ENCODE results near the gene TECTB.
"Not testable (repeated sequence)": the region's sequence is repeated elsewhere in the genome, so short reads cannot be mapped to it uniquely, and the experiment has no call there.

TECTB gene

DNA sequence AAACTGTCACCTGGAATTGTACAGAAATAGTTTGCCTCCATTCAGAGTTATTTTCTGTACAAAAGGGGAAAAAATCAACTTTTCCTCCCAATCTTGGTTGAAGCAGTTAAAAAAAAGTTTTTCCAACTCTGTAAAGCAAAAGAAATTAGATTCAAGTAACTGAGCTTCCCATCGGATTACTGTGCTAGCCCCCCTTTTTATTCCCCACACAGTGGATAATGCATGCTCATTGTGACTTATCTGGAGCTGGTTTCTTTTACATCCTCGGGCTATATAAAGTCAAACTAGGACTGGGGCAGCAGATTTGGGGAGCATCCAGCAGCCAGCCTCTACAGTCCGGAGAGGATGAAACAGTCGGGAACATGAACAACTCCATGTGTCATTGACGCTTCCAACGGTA lies at the start of gene TECTB:
TECTB (plus strand) TSS at position 301 of the 400 bp plus-strand sequence. CDS start 335 bp downstream, outside the sequence.
- DNase-seq = no peak

- DNase-seq = no peak
Observed at GRCh38 chr10:112235141-112235540, 48.1 kb upstream of the TECTB start.

- DNase-seq = no peak
Observed at GRCh38 chr10:112235920-112236319, 47.3 kb upstream of the TECTB start.

DNA sequence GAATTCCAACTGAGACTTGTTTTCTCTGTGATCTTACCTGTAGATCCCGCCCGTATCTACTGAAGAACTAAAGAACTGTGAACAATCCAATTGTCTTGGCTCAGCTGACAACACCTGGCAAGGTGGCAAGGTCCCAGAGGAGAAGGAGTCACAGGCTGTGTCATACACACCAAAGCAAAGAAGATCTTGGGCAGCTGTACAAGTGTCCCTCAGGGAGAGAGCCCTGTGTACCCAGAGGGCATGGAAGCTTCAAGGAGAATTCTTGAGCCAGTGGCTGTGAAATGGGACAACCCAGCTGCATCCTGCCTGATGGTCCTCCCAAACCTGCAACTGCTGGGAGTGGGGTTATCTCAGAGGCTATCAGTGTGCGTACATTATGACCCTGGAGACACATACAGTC lies 46.7 kb upstream of the TECTB start:
- DNase-seq = no peak

DNA sequence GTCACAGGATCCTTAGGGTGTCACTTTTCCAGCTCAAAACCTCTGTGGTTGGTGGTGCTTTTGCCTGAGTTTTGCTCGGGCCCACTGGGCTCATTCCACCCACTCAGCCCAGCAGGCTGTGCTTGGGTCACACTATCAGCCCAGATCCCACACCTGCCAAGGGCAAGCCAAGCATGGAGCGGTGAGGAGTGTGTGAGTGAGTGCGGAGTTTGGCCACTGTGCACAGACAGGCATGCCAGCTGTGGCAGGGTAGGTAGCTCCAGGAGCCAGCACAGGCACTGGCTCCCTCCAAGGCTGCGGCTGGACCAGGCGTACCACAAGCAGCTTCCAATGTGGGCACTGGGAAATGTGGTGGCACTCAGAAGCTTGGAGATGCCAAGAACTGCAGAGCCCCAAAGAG lies 43.9 kb upstream of the TECTB start:
- DNase-seq = no peak

DNA sequence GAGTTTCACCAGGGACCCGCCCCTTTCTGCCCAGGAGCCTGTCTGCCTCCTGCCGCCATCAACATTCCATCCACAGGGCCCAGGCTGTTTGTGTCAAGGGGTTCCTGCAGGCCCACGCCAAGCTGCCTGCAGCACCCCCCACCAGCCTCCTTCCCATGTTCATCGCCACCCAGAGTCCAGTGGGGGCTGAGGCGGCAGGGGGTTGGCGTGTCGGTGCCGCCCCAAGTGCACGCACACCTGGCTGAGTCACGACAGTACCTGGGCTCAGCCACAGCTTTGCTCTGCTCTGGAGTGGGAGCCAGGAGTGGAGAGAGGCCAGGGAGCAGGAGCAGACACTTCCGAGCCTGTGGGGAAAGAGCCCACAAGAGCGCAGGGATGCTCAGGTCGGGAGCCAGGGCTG lies 42.8 kb upstream of the TECTB start:
- DNase-seq = no peak

- DNase-seq = no peak
Observed at GRCh38 chr10:112241651-112242341, 41.4 kb upstream of the TECTB start.

- no peak for DNase-seq
Observed at GRCh38 chr10:112242769-112243168, 40.4 kb upstream of the TECTB start.

DNA sequence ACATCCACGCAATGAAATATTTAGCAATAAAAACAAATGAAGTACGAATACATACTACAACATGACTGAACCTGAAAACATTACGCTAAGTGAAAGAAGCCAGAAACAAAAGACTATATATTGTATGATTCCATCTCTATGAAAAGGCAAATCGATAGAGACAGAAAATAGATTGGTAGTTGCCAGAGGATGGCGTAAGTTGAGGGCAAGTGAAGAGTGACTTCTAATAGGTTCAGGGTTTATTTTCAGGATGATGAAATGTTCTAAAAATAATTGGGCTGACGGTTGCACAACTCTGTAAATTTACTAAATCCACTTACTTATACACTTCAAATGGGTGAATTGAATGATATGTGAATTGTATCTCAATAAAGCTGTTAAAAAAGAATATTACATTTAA lies 39.5 kb upstream of the TECTB start:
- no peak for DNase-seq

DNA sequence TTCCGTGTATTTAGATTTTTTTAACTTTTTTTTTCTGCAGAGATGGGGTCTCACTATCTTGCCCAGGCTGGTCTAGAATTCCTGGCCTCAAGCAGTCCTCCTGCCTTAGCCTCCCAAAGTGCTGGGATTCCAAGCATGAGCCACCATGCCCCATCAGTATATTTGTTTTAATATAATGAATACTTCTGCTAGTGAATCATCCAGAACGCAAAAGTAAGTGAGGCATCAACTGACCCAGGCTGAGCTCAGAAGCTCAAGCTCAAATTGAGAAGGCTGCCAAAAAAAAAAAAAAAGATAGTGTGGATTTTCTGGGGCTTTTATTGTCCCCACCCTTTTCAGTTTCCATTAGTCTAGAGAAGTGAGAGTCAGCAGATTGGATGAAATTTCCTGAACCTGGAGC lies 39.0 kb upstream of the TECTB start:
- DNase-seq = no peak

DNA sequence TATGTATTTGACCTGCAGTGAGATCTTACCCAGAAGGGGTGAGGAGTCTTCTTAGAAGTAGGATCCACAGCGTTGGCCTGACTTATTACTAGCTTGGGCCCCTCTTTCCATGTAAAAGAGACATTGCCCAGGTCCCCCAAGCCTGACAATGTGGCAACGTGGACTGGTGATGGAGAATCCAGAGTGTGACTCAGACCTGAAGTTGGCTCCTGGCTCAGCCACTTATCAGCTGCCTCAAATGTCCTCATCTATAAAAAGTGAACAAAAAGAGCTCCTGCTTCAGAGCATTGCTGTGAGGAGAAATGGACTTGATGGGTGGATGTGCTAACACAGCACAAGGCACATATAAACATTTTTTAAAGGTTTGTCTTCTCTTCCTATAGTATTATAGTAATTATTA lies 35.4 kb upstream of the TECTB start:
- no peak for DNase-seq

DNA sequence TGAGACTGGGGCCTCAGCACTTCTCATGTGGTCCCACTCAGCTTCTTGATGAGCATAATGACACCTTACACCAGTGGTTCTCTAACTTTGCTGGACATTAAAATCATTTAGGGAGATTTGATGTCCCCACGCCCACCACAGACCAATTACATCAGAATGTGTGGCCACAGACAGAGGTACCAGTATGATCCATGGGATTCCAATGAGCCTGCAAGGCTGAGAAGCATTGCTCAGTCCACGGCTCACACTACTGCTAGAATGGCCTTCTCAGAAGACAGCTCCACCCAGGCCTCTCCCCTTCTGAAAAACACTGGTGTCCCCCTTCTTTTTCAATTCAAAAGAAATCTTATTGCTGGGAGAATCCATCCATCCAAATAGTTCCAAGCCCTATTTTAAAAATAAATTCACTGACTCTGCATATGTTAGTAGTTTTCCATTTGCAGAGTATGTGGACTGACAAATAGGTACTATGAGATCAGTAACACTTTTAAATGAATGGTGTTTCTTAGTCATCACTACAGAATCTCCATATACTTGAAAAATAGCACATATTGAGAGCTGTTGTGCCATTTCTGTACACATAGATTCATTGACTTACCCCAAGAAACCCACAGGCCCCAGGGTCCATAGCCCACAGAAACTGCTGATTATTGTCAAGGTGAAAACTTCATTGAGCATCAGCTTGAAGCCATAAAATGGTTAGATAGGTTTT lies 34.5 kb upstream of the TECTB start:
- no peak for DNase-seq

DNA sequence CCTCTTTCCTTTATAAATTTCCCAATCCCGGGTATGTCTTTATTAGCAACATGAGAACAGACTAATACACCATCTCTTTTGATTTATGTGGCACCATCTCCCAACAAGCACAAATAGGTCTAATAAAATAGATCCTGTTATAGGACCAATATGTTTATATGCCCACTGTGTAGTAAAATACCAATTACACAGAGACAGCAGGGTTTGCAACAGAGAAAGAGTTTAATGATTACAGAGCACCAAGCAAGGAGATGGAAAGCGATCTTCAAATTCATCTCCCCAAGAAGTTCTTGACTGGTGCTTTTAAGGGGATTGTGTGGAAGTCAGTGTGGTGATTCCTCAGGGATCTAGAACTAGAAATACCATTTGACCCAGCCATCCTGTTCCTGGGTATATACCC lies 33.5 kb upstream of the TECTB start:
- DNase-seq = no peak

- no peak for DNase-seq
Observed at GRCh38 chr10:112250555-112250954, 32.6 kb upstream of the TECTB start.

GRCh38 chr10:112251238-112251637 lies 32.0 kb upstream of the TECTB start:
- DNase-seq = not testable (repeated sequence)

DNA sequence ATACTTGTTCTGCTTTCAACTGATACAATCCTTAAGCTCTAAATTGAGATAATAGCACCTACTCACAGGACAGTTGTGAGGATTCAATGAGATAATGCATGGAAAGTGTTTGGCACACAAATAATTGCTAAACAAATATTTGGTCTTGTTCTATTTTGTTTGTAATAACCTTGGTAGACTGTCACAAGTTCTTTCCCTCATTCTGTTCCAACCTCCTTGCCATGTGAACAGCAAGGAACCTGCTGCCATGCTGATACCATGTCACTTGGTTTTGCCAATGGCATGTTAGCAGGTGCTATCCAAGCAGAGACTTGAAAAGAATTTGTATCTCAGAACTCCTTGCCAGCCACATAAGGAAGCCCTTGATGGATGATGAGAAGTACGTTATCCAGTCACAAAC lies 24.8 kb upstream of the TECTB start:
- DNase-seq = no peak

GRCh38 chr10:112259688-112260087 lies 23.5 kb upstream of the TECTB start:
- no peak for DNase-seq

DNA sequence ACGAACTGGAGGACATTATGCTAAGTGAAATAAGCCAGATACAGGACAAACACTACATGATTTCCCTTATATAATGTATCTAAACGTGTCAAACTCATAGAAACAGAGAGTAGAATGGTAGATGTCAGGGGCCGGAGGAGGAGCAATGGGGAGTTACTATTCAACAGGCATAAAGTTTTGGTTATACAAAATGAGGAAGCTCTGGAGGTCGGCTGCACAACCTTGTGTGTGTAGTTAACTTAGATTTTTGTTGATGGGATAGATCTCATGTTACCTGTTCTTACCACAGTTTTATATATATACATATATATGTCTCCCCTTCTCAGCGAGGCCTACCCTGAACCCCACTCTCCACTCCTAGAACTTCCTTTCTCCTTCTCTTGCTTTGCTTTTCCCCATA lies 22.4 kb upstream of the TECTB start:
- no peak for DNase-seq

- DNase-seq = no peak
Observed at GRCh38 chr10:112261281-112261822, 21.8 kb upstream of the TECTB start.

- DNase-seq = no peak
Observed at GRCh38 chr10:112262546-112262945, 20.7 kb upstream of the TECTB start.

DNA sequence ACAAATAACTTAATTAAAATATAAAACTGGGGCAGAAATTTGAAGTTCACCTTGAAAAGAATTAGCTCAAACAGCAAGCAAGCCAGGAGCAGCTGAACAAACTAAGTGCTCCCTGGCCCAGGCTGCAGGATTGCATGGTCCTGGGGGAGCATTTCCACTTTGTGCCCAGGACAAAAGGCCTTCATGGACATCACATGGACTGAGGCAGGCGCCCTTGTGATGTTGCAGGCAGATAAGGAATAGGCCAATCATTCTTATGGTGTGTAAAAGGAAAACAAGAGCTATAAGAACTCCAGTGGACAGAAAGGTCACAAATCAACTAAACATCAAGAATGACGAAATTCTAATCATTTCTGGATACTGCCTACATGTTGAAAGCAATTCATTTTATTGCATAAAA lies 17.5 kb upstream of the TECTB start:
- no peak for DNase-seq

GRCh38 chr10:112269266-112269665 lies 13.9 kb upstream of the TECTB start:
- DNase-seq = no peak

GRCh38 chr10:112271982-112272381 lies 11.2 kb upstream of the TECTB start:
- no peak for DNase-seq

DNA sequence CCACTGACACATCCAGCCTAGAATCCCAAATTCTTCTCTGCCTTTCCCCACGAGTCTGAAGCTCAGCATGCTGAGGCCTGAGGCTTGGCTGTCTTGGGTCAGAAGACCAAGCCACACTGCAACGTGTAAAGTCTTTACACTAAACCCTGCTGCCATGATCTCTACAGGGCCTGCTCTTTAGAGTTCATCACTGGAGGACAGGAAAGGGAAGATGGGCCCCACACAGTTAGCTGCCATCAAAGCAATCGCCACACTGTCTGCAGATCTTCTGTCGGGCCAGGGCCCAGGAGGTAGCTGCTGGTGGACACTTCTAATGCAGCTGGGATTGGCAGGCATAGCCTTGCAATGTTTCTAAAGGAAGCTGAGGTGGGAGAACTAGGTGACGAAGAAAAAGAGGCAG lies 8.4 kb upstream of the TECTB start:
- DNase-seq = no peak
